Measurements from ENCODE around the gene RNF148. TPM values are rescaled to one million over a fixed set of nuclear protein-coding genes. Genes with fewer than 3 reads are reported as not detected.

Gene RNF148
- polyA plus RNA-seq, 3 donors, result not detected

GRCh38 chr7:122689346-122690109 lies 13.2 kb downstream of the RNF148 start:
- Mint-ChIP-seq H3K27ac (no peak overlapping the region), H3K9me3 (peaks cover 0 to 13% (median 6%) of the 10 kb centered on the region in 7 donors)

GRCh38 chr7:122688400-122688998 lies 14.2 kb downstream of the RNF148 start:
- Histone ChIP-seq H3K4me1 (ENCODE audit: control insufficient read depth in 1 of 2, insufficient read depth in 2 of 2, low read length in 2 of 2) (no peaks in the 10 kb centered on the region), H3K27me3 (ENCODE audit: control insufficient read depth in 2 of 2, insufficient read depth in 2 of 2, low read length in 2 of 2) (no peaks in the 10 kb centered on the region), H3K79me2 (ENCODE audit: insufficient read depth, low read length) (no peaks in the 10 kb centered on the region), H3K9me3 (replicated peaks in 1 of 2; ENCODE audit: control insufficient read depth in 1 of 2, insufficient read depth in 1 of 2, low read length in 2 of 2) (peaks cover 8 to 34% of the 10 kb centered on the region in 2 donors), H4K20me1 (ENCODE audit: insufficient read depth, low read length) (no peaks in the 10 kb centered on the region), H3K36me3 (replicated peaks in 1 of 2; ENCODE audit: control insufficient read depth in 1 of 2, insufficient read depth in 2 of 2, low read length in 2 of 2) (no peaks in the 10 kb centered on the region), H3K4me3 (replicated peaks in 1 of 3; ENCODE audit: low read depth in 2 of 3, low read length in 3 of 3) (no peak overlapping the region), H3K9ac (ENCODE audit: insufficient read depth, low read length, poor library complexity, severe bottlenecking) (no peak overlapping the region), H2AFZ (ENCODE audit: insufficient read depth, low read depth, low read length, poor library complexity, severe bottlenecking) (no peak overlapping the region), H3K4me2 (replicated peaks; ENCODE audit: extremely low read depth, low read length, poor library complexity, severe bottlenecking) (no peak overlapping the region), H3K27ac (ENCODE audit: low read depth in 1 of 2, low read length in 2 of 2) (no peak overlapping the region)
- TF ChIP-seq CTCF (IDR thresholded peaks at IDR 0.05), result no peak
- H3K27me3 Mint-ChIP-seq (ENCODE audit: low read depth in 3 of 3), result no peaks in the 10 kb centered on the region
- no peak for DNase-seq
- no peaks in the 10 kb centered on the region for H3K4me1 Mint-ChIP-seq
- no peaks in the 10 kb centered on the region for H3K36me3 Mint-ChIP-seq
- peak overlapping the region in 1 of 7 donors; percentile 61 for H3K27ac Mint-ChIP-seq
- H3K4me3 Mint-ChIP-seq, result no peak overlapping the region
- WGBS (ENCODE audit: insufficient coverage), result 100% methylated on average over 1 of the region's 6 CpGs
- peaks cover 0 to 13% (median 4%) of the 10 kb centered on the region in 7 donors for H3K9me3 Mint-ChIP-seq
- intact Hi-C loops (cut with micrococcal nuclease), result no loop called here

More at GRCh38 chr7:122689346-122690109, 13.2 kb downstream of the RNF148 start:
- Histone ChIP-seq H3K9ac (ENCODE audit: insufficient read depth, low read length, poor library complexity, severe bottlenecking) (no peak overlapping the region), H3K4me1 (ENCODE audit: control insufficient read depth in 1 of 2, insufficient read depth in 2 of 2, low read length in 2 of 2) (no peaks in the 10 kb centered on the region), H3K36me3 (replicated peaks in 1 of 2; ENCODE audit: control insufficient read depth in 1 of 2, insufficient read depth in 2 of 2, low read length in 2 of 2) (no peaks in the 10 kb centered on the region), H3K79me2 (ENCODE audit: insufficient read depth, low read length) (no peaks in the 10 kb centered on the region), H2AFZ (ENCODE audit: insufficient read depth, low read depth, low read length, poor library complexity, severe bottlenecking) (no peak overlapping the region), H3K9me3 (replicated peaks in 1 of 2; ENCODE audit: control insufficient read depth in 1 of 2, insufficient read depth in 1 of 2, low read length in 2 of 2) (peaks cover 8 to 34% of the 10 kb centered on the region in 2 donors), H3K27ac (ENCODE audit: low read depth in 1 of 2, low read length in 2 of 2) (no peak overlapping the region), H3K4me2 (replicated peaks; ENCODE audit: extremely low read depth, low read length, poor library complexity, severe bottlenecking) (no peak overlapping the region), H3K4me3 (replicated peaks in 1 of 3; ENCODE audit: low read depth in 2 of 3, low read length in 3 of 3) (no peak overlapping the region), H4K20me1 (ENCODE audit: insufficient read depth, low read length) (no peaks in the 10 kb centered on the region), H3K27me3 (ENCODE audit: control insufficient read depth in 2 of 2, insufficient read depth in 2 of 2, low read length in 2 of 2) (no peaks in the 10 kb centered on the region)
- H3K36me3 Mint-ChIP-seq, result no peaks in the 10 kb centered on the region
- H3K4me1 Mint-ChIP-seq, result no peaks in the 10 kb centered on the region
- H3K4me3 Mint-ChIP-seq, result no peak overlapping the region
- TF ChIP-seq CTCF (IDR thresholded peaks at IDR 0.05), result no peak
- WGBS (ENCODE audit: insufficient coverage), result 90% methylated on average over 13 of the region's 13 CpGs
- intact Hi-C loops (cut with micrococcal nuclease), result no loop called here
- H3K27me3 Mint-ChIP-seq (ENCODE audit: low read depth in 3 of 3), result no peaks in the 10 kb centered on the region
- no peak for DNase-seq

All from CD14-positive monocyte (primary cell).